SU-DHL-6 (cell line): Measurements from ENCODE around the gene ETFA.

Experiments
- EZH2phosphoT487 ChIP-seq: fragments of 200-600 bp; sonication (generic), shearing (Covaris generic); conservative IDR thresholded peaks from 2 replicates; pipeline ENCODE4 v1.6.1; 2018; ENCODE audit warnings: mild to moderate bottlenecking, antibody characterized with exemption, low read length, moderate library complexity, mixed read lengths
- TF ChIP-seq, protein P1 (sequence below): fragments of 200-600 bp; sonication (generic); IDR thresholded peaks from one replicate; pipeline ENCODE4 v1.5.1; 2017; ENCODE audit warnings: antibody characterized with exemption, mild to moderate bottlenecking, low read length, moderate library complexity; ENCODE audit not compliant: insufficient read depth, poor library complexity, severe bottlenecking

DNA sequence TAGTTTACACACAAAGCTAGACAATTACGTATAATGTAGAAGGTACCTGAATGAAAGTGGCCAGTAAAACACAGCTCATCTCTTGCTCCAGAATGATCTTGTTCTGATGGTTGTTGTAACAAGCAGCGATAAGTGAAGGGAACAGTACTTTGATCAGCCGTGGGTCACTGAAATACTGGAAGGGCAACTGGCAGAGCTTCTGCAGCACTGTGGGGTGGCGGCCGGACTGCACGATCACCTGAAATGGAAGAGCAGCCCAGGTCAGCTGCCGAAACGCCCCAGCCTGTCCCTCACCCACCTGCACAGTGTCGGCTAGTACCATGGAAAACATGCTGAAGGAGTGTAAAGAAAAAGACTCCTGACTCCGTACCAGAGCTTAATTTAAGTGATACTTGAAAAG lies 42.6 kb upstream of the ETFA start:
- TF ChIP-seq, protein P1, sequence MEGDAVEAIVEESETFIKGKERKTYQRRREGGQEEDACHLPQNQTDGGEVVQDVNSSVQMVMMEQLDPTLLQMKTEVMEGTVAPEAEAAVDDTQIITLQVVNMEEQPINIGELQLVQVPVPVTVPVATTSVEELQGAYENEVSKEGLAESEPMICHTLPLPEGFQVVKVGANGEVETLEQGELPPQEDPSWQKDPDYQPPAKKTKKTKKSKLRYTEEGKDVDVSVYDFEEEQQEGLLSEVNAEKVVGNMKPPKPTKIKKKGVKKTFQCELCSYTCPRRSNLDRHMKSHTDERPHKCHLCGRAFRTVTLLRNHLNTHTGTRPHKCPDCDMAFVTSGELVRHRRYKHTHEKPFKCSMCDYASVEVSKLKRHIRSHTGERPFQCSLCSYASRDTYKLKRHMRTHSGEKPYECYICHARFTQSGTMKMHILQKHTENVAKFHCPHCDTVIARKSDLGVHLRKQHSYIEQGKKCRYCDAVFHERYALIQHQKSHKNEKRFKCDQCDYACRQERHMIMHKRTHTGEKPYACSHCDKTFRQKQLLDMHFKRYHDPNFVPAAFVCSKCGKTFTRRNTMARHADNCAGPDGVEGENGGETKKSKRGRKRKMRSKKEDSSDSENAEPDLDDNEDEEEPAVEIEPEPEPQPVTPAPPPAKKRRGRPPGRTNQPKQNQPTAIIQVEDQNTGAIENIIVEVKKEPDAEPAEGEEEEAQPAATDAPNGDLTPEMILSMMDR = no peak
- TF ChIP-seq EZH2phosphoT487 = no peak
